CD4-positive, alpha-beta T cell (primary cell): Measurements from ENCODE around the gene GPX5. TPM values are rescaled to one million over a fixed set of nuclear protein-coding genes. Genes with fewer than 3 reads are reported as not detected.

Source experiments
- ATAC-seq: fragments of 200-7000 bp; cut with Tn5 transposase; one replicate; pipeline ENCODE4 v1.10.0; 2022; ENCODE audit warnings: mild to moderate bottlenecking; ENCODE audit not compliant: poor library complexity
- CTCF ChIA-PET: fragments of 350-600 bp; sonication (Branson Sonifier 250); formaldehyde crosslinking; loops from one replicate; lab custom pipeline; 2021; ENCODE audit warnings: antibody characterized with exemption, inconsistent platforms; lab: Charles Lee
- POLR2A ChIA-PET: fragments of 350-600 bp; sonication (Branson Sonifier 250); formaldehyde crosslinking; loops from one replicate; lab custom pipeline; 2021; ENCODE audit warnings: antibody characterized with exemption, inconsistent platforms; lab: Charles Lee
- DNase-seq, 14 experiments: peaks; one replicate each; pipeline ENCODE4 v3.0.0-alpha.2; 2013 to 2020; ENCODE audit warnings: mixed read lengths in 2 of 14
- H3K27ac ChIP-seq, 2 donors: one replicate each; pipeline versions ENCODE4 v1.5.1 to v1.7.0; 2013; ENCODE audit warnings: low read length in 2 of 2, low read depth in 1 of 2, mild to moderate bottlenecking in 1 of 2
- H3K27me3 ChIP-seq, 2 experiments: 1 replicate in 1 of 2; 2 replicates in 1 of 2; pipeline versions ENCODE4 v1.6.1 to v1.7.0; 2013; ENCODE audit warnings: low read length in 2 of 2, control low read depth in 1 of 2, mild to moderate bottlenecking in 1 of 2, moderate library complexity in 1 of 2; ENCODE audit not compliant: insufficient read depth in 2 of 2, control insufficient read depth in 1 of 2
- H3K36me3 ChIP-seq: one replicate; pipeline ENCODE4 v1.6.1; 2013; ENCODE audit warnings: low read length, control low read depth; ENCODE audit not compliant: insufficient read depth
- H3K4me1 ChIP-seq: one replicate; pipeline ENCODE4 v1.6.1; 2013; ENCODE audit warnings: low read length, control low read depth; ENCODE audit not compliant: insufficient read depth
- H3K4me3 ChIP-seq: one replicate; pipeline ENCODE4 v1.5.1; 2013; ENCODE audit warnings: mild to moderate bottlenecking, low read length, moderate library complexity
- H3K9me3 ChIP-seq, 2 experiments: 1 replicate in 1 of 2; 2 replicates in 1 of 2; pipeline versions ENCODE4 v1.6.1 to v1.7.0; 2013; ENCODE audit warnings: low read length in 2 of 2, mild to moderate bottlenecking in 2 of 2, control low read depth in 1 of 2, moderate library complexity in 1 of 2; ENCODE audit not compliant: control insufficient read depth in 1 of 2, insufficient read depth in 1 of 2
- H3K27ac Mint-ChIP-seq: one replicate; pipeline ENCODE4 v1.8.0; 2020; ENCODE audit warnings: mixed read lengths
- H3K27me3 Mint-ChIP-seq: one replicate; pipeline ENCODE4 v1.8.0; 2021; ENCODE audit warnings: mixed read lengths
- H3K36me3 Mint-ChIP-seq: one replicate; pipeline ENCODE4 v1.8.0; 2021; ENCODE audit warnings: low read depth, mixed read lengths
- H3K4me1 Mint-ChIP-seq: one replicate; pipeline ENCODE4 v1.8.0; 2021; ENCODE audit warnings: low read depth, mixed read lengths
- H3K4me3 Mint-ChIP-seq: one replicate; pipeline ENCODE4 v1.8.0; 2020; ENCODE audit warnings: mild to moderate bottlenecking, mixed read lengths
- H3K9me3 Mint-ChIP-seq: one replicate; pipeline ENCODE4 v1.8.0; 2020; ENCODE audit warnings: mixed read lengths
- intact Hi-C, 2 experiments: fragments of 100-400 bp; cut with DNase I in 1 of 2; cut with micrococcal nuclease in 1 of 2; formaldehyde crosslinking; loops; one replicate each; pipeline versions ENCODE4 v1.15.1 to v1.9.0; 2023 to 2025; cut with DNase I, micrococcal nuclease
- polyA plus RNA-seq, 2 donors: library from polyadenylated mRNA; unstranded; fragments of 120-200 nt; gene quantifications; one replicate each; pipeline ENCODE4 v1.2.1, GENCODE V29; 2013
- total RNA-seq, 174 experiments: library from RNA in 2 of 174; stranded (reverse) in 2 of 174; gene quantifications; one replicate each; pipeline ENCODE4 v1.2.3 and lab custom pipeline; 2021 to 2026
- TF ChIP-seq, protein P1 (sequence below): fragments of 200-600 bp; IDR thresholded peaks from one replicate; pipeline ENCODE4 v1.8.0; 2022; ENCODE audit warnings: antibody characterized with exemption, mild to moderate bottlenecking

The GPX5 gene, protein sequence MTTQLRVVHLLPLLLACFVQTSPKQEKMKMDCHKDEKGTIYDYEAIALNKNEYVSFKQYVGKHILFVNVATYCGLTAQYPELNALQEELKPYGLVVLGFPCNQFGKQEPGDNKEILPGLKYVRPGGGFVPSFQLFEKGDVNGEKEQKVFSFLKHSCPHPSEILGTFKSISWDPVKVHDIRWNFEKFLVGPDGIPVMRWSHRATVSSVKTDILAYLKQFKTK
- total RNA-seq (not detected), total RNA-seq (lab: John Stamatoyannopoulos, UW) (0 to 0.09 (median 0) reads per million in 172 experiments)
- not detected for polyA plus RNA-seq (2013, experiment 1 of 2)
- not detected for polyA plus RNA-seq (2013, experiment 2 of 2)

DNA sequence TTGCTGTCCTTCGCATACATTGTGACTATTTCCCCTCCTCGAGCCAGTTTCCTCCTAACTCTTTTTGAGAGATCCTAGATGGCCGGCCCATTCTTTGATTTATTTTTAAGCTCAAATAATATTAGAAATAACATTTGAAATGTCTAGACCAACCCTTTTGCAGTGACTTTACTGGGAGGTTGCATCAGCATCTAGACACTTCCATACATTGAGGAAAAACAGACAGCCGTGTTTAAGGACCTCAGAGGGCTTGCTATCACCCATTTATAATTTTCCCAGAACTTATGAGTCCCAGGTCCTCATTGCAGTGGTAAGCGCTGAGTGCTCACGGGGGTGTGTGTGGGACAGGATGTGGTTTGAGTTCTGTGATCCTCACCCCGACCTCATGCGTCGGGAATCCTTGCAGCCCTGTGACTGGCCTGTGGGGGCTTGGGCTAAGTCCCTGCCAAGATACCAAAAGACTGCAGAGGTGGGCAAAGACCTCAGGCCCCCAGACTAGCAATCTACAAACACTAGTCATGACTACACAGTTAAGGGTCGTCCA, at the start of gene GPX5:
Gene GPX5, plus strand, starts transcription at position 386 of the 544 bp plus-strand sequence. Its CDS starts 133 bp downstream, at position 519.
- DNase-seq (peak in 5 of 14 experiments; percentile 9 to 56 (median 34)), ATAC-seq (peak; percentile 53)
- H3K27me3 ChIP-seq = peaks cover 7 to 21% of the 10 kb centered on the region in 2 experiments
- POLR2A ChIA-PET = interaction anchor here (0.6 to 1.5 kb wide), 2 partner anchors 12 to 129 kb away, joined by 3 read pairs; no protein-coding TSS in a partner anchor
- TF ChIP-seq, protein P1, sequence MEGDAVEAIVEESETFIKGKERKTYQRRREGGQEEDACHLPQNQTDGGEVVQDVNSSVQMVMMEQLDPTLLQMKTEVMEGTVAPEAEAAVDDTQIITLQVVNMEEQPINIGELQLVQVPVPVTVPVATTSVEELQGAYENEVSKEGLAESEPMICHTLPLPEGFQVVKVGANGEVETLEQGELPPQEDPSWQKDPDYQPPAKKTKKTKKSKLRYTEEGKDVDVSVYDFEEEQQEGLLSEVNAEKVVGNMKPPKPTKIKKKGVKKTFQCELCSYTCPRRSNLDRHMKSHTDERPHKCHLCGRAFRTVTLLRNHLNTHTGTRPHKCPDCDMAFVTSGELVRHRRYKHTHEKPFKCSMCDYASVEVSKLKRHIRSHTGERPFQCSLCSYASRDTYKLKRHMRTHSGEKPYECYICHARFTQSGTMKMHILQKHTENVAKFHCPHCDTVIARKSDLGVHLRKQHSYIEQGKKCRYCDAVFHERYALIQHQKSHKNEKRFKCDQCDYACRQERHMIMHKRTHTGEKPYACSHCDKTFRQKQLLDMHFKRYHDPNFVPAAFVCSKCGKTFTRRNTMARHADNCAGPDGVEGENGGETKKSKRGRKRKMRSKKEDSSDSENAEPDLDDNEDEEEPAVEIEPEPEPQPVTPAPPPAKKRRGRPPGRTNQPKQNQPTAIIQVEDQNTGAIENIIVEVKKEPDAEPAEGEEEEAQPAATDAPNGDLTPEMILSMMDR = no peak
- H3K27ac ChIP-seq = no peak within 1 kb of the TSS
- no peaks in the 10 kb centered on the region for H3K9me3 ChIP-seq
- Mint-ChIP-seq H3K4me1 (peaks cover 37% of the 10 kb centered on the region), H3K27ac (no peak within 1 kb of the TSS), H3K27me3 (peaks cover 72% of the 10 kb centered on the region), H3K36me3 (no peaks in the 10 kb centered on the region), H3K4me3 (no peak within 1 kb of the TSS), H3K9me3 (no peaks in the 10 kb centered on the region)
- no peaks in the 10 kb centered on the region for H3K36me3 ChIP-seq
- intact Hi-C loops = no loop called here
- CTCF ChIA-PET = no interaction called here
- no peak within 1 kb of the TSS for H3K4me3 ChIP-seq
- peaks cover 18% of the 10 kb centered on the region for H3K4me1 ChIP-seq

DNA sequence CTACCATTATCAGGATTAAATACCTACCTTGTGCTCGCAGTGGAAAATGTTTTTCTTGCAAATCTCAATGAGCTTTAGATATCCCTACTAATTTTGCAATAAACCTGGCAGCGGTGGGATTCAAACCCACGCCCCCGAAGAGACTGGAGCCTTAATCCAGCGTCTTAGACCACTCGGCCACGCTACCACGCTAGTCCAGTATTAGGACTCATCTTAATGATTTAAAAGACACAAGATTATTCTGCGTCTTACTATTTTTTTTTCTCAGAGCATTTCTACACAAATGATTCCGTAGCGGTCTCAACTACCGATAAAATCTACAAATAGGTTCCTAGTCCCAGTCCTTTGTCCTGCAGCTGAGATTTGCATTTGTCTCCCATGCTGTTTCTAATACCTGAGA, 47.2 kb upstream of the GPX5 start:
- H3K36me3 Mint-ChIP-seq = no peaks in the 10 kb centered on the region
- H3K36me3 ChIP-seq = no peaks in the 10 kb centered on the region
- H3K9me3 ChIP-seq = peaks cover 0 to 3% of the 10 kb centered on the region in 2 experiments
- POLR2A ChIA-PET = no interaction called here
- no peaks in the 10 kb centered on the region for H3K9me3 Mint-ChIP-seq
- H3K4me3 Mint-ChIP-seq = no peak overlapping the region
- no peaks in the 10 kb centered on the region for H3K4me1 ChIP-seq
- CTCF ChIA-PET = no interaction called here
- DNase-seq = no peak
- H3K27ac Mint-ChIP-seq = no peak overlapping the region
- no peak overlapping the region for H3K4me3 ChIP-seq
- TF ChIP-seq, protein P1 = no peak
- H3K27me3 Mint-ChIP-seq = peaks cover 90% of the 10 kb centered on the region
- peaks cover 45 to 73% of the 10 kb centered on the region in 2 experiments for H3K27me3 ChIP-seq
- intact Hi-C loops = no loop called here
- no peak for ATAC-seq
- H3K4me1 Mint-ChIP-seq = peaks cover 15% of the 10 kb centered on the region
- H3K27ac ChIP-seq = no peak overlapping the region

DNA sequence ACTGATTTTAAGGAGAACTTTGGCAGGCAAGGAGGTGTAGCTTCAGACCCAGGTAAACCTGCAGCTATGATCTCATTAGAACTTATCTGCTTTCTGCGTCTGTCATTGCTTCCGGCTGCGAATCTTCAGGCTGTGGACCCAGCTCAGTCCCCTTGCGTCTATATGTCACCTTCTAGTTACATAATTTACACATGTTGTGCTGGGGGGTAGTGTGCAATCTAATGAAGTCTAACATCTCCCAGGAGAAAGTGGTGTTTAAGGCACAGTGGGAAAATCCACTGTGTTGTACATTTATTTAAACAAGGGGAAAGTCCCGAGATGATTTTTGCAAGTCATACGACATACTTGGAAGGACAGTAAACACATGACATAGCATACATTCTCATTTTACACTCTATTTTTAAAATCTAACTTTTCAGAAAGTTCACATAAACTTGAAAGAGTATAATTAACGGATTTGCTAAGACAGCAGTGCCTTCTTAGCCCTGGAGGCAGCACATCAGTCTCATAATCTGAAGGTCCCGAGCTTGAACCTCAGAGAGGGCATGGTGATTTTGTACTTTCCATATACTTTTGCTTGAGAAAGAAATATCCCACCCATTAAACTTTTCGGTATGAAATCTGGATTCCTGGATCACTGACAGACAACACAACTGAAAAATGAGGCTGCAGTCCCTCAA, 45.3 kb upstream of the GPX5 start:
- no peak for ATAC-seq
- CTCF ChIA-PET = no interaction called here
- no peaks in the 10 kb centered on the region for H3K9me3 Mint-ChIP-seq
- no peak overlapping the region for H3K4me3 Mint-ChIP-seq
- no peak for DNase-seq
- no peaks in the 10 kb centered on the region for H3K36me3 Mint-ChIP-seq
- Histone ChIP-seq H3K36me3 (no peaks in the 10 kb centered on the region), H3K27ac (no peak overlapping the region), H3K9me3 (peaks cover 0 to 3% of the 10 kb centered on the region in 2 experiments), H3K4me3 (no peak overlapping the region), H3K27me3 (peaks cover 32 to 62% of the 10 kb centered on the region in 2 experiments), H3K4me1 (no peaks in the 10 kb centered on the region)
- TF ChIP-seq, protein P1 = no peak
- POLR2A ChIA-PET = no interaction called here
- intact Hi-C loops = no loop called here
- peaks cover 86% of the 10 kb centered on the region for H3K27me3 Mint-ChIP-seq
- peaks cover 5% of the 10 kb centered on the region for H3K4me1 Mint-ChIP-seq
- no peak overlapping the region for H3K27ac Mint-ChIP-seq
